Loucy (cell line): ENCODE measurements around the gene POU5F1.

ENCODE experiments used
- CTCF ChIP-seq: fragments of 200-600 bp; sonication (generic); conservative IDR thresholded peaks from 2 replicates; pipeline ENCODE4 v1.5.1; 2014; ENCODE audit warnings: mild to moderate bottlenecking, antibody characterized with exemption, low read length
- EZH2phosphoT487 ChIP-seq: fragments of 200-600 bp; IDR thresholded peaks from 2 replicates; pipeline ENCODE4 v1.6.1; 2018; ENCODE audit warnings: antibody characterized with exemption, mild to moderate bottlenecking, moderate library complexity, borderline replicate concordance

- TF ChIP-seq CTCF (no peak), EZH2phosphoT487 (no peak)
Observed at GRCh38 chr6:31132806-31133205, 37.7 kb downstream of the POU5F1 start.
